Gastroesophageal sphincter (tissue), 3 donors: ENCODE measurements around the gene MED27.

Experiments
- EP300 ChIP-seq: sonication (generic); formaldehyde crosslinking; IDR thresholded peaks from one replicate; pipeline ENCODE4 v1.6.1; 2017; ENCODE audit warnings: antibody characterized with exemption, mild to moderate bottlenecking
- POLR2AphosphoS5 ChIP-seq: sonication (generic); formaldehyde crosslinking; IDR thresholded peaks from one replicate; pipeline ENCODE4 v1.6.1; 2017; ENCODE audit warnings: antibody characterized with exemption
- TF ChIP-seq, protein P1 (sequence below), 4 experiments: fragments of 200-600 bp in 2 of 4; fragments of 450-650 bp in 2 of 4; sonication (generic) in 1 of 4; IDR thresholded peaks; one replicate each; pipeline ENCODE4 v1.5.1; 2017 to 2019; ENCODE audit warnings: antibody characterized with exemption in 4 of 4, mild to moderate bottlenecking in 2 of 4, moderate library complexity in 2 of 4

GRCh38 chr9:131950487-131950886 is 129.2 kb downstream of the MED27 start:
- TF ChIP-seq, protein P1, sequence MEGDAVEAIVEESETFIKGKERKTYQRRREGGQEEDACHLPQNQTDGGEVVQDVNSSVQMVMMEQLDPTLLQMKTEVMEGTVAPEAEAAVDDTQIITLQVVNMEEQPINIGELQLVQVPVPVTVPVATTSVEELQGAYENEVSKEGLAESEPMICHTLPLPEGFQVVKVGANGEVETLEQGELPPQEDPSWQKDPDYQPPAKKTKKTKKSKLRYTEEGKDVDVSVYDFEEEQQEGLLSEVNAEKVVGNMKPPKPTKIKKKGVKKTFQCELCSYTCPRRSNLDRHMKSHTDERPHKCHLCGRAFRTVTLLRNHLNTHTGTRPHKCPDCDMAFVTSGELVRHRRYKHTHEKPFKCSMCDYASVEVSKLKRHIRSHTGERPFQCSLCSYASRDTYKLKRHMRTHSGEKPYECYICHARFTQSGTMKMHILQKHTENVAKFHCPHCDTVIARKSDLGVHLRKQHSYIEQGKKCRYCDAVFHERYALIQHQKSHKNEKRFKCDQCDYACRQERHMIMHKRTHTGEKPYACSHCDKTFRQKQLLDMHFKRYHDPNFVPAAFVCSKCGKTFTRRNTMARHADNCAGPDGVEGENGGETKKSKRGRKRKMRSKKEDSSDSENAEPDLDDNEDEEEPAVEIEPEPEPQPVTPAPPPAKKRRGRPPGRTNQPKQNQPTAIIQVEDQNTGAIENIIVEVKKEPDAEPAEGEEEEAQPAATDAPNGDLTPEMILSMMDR (IDR thresholded peaks at IDR 0.05) = no peak
- no peak for TF ChIP-seq POLR2AphosphoS5
- no peak for TF ChIP-seq EP300
